Right hindlimb (tissue), 1 donor: Measurements from ENCODE around the gene HOXD10.

Source experiments
- DNase-seq: peaks from one replicate; pipeline ENCODE4 v3.0.0-alpha.2; 2018

Gene HOXD10

GRCh38 chr2:176152350-176153181, 36.0 kb downstream of the HOXD10 start:
- DNase-seq, result no peak

GRCh38 chr2:176154576-176155252, 38.1 kb downstream of the HOXD10 start:
- DNase-seq, result no peak

DNA sequence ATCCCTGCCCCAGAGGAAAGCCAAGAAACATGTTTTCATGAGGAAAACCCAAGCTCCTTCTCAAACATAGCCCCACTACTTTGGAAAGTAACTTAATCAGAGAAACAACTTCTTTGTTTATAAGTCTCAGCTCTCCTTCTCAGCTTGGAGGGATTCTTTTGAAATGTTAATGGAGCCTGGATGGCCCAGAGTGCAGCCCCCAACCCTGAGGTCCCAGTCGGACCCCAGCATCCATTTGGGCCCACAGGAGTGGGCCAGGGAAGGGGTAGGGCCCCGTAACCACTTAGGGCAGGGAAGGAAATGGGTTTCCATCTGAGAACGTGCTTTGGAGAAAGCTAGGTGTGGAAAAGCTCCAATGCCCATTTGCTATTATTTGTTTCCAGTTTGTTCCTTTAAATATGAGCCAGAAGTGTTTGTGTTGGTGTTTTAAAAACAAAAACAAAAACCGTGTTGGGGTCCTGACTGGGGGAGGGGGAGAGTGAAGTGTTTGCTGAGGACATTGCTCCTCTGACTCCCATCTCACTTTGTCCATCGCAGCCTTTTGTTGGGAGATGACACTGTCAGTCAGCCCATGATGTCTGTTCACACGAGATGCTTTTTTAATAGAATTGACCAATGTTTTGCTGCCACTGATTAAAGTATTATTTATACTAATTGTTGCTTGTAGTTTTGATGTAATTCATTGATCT, 38.9 kb downstream of the HOXD10 start:
- DNase-seq, result no peak

- no peak for DNase-seq
Measured at GRCh38 chr2:176156301-176156806, 39.8 kb downstream of the HOXD10 start.

GRCh38 chr2:176156807-176157498, 40.4 kb downstream of the HOXD10 start, which contains the start of gene HOXD3:
Gene HOXD3, plus strand, starts transcription at chr2:176157307. Its CDS starts 11,808 bp downstream, at chr2:176169115.
- DNase-seq, result no peak

GRCh38 chr2:176157499-176158185, 41.1 kb downstream of the HOXD10 start:
- no peak for DNase-seq

DNA sequence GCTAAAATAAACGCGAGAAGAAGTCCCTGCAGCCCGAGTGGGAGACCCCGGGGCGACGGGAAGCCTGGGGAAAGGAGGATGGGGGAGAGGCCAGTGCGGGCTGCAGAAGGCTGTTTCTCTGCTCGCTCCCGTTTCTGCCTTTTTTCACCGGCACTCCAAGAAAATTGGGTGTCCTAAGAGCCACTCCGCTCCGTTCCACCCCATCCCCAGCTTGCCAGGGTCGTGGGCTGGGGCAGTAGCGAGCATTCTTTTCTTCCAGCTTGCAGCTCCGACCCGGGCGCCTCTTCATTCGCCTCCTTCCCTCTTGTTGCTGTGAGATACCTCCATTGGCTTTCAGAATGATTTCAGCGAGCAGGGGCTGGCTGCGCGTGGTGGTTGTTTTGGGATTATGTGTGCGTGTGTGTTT, 41.6 kb downstream of the HOXD10 start:
- DNase-seq, result no peak

DNA sequence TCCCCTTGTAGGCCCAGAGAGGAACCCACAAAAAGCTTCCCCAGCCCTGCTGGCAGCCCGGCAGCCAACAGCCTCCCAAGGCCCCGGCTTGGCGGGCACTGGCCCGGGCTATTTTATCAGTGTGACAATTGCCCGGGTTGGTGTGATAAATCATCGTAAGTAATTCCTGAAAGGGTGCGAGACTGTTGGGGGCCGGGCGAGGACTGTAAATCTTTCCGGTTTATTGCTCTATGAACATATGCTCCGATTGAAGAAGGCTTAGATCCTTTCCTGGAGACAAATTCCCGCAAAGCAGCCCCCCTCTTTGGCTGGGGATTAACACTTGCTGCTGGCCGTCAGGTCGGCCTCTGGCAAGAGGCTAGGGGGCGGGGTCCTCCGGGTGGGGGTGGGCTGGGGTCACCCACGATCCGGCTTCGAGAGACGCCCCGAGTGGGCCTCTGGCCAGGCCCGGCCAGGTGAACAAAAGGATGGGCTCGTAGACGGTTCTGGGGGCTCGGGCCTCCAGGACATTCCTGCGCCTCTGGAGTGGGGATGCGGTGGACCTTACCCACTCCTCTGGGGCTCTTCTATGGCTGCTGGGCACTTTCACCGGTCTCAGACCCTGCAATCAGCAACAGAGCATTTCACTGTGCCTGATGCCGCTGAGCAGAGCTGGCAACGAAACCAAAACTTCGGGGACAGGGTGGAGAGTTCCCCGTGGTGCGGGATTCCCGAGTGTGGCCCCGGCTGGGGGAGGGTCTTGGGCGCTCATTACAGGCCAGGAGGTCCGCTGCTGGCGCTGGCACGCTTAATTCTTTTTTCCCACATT, 42.5 kb downstream of the HOXD10 start:
- no peak for DNase-seq

- no peak for DNase-seq
Measured at GRCh38 chr2:176159663-176160250, 43.2 kb downstream of the HOXD10 start.

GRCh38 chr2:176160251-176160985, 43.8 kb downstream of the HOXD10 start:
- no peak for DNase-seq

GRCh38 chr2:176160986-176161824, 44.6 kb downstream of the HOXD10 start:
- DNase-seq, result no peak

GRCh38 chr2:176161825-176162626, 45.4 kb downstream of the HOXD10 start:
- peak; percentile 79 for DNase-seq

DNA sequence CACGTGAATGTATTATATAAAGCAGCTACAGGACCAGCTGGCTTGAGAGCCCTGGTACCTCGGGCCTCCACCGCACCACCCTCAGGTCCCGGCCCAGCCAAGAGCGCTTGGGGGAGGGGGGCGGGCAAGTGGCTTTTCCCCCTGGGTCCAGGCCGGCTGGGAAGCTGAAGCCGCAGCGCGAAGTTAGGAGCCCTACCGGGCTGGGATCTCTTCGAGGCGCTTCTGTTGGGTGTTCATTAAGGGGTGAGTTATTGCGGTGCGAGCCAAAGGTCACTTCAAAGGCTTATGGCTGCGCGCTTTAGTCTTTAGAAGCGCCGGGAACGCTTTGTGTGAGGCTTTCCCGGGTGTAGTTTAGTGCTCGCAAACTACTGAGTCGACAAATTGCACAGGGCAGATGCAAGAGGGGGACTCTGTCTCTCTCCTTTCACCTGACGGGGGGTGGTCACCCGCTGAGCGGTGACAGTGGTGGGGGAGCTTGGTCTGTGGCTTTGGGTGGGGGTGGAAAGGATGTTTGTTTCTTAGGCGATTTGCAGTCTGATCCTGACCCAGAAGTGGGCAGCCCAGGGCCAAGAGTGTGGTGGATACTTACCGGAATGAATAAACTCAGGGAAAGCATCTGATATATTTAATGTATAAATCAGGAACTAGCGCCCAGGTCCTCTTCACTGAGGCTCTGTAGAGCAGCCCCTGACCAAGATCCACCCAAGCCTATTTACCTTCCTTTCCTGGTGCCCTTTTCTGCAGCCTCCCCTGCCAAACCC, 46.5 kb downstream of the HOXD10 start:
- DNase-seq, result no peak

DNA sequence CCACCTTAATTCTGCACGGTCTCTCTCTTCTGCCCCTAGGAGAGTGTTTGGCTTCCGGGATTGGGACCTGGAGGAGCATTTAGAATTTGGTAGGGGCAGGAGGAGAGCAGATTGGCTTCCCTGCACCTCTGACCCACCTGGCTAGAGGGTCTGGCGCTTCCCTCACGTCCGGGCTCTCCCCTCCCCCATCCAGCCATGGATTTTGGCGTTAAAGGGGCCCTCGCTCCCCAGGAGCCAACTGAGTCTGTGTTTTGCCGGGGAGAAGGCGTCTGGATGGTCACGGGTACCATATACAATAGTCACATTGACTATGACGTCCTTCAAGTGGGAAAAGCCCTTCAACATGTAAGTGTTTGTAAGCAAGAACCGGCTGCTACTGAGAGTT, 47.1 kb downstream of the HOXD10 start:
- DNase-seq, result no peak

DNA sequence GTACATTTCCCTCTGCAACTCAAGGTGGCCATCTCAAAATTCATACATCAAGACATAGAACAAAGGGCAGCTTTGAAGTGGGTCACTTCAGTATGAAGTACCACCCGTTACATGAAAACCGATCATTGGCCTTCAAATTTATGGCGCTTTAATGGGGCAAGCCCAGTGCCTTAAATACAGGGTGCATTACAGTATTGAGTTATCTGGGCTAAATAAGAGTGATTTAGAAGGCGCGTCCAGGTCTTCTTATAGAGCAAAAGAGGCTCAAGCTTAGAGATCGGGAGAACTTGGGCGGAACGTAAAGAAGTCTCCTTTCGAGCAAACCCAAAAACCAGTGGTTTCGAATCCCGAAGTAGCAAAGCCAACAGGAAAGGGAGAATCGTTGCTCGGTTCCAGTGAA, 47.6 kb downstream of the HOXD10 start:
- no peak for DNase-seq

DNA sequence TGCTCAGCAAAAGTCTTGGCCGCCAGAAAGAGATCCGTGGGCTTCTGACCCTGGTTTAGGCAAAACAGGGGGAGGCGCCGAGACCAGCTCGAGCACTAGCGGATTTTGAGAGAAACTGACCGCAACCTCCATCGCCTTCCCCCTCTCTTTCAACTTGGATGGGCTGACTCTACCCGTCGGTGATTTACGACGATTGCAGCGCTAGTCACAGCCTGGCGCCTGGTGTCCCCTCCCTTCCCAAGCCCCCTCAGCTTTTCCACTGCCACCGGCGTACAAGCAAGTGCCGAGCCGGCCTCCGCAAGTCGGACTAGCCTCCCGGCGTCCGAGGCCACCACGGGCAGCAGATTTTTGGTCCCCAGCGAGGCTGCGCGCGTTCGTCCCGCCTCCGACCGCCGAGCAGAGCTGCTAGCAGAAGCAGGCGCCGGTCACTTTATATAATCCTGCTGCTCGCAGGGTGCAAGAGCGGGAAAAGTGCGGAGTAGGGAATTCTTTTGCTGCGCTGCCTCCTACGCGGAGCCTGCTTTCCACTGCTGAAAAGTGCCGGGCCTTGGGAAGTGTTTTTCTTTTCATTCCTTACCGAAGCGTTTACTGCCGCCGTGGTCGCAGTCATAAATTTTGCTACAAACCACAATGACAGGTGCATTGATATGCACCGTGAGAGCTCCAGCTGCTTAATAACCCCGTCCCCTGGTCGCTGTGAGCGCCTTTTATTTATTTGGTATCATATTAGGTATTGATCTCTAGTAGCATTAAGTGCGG, 48.2 kb downstream of the HOXD10 start:
- no peak for DNase-seq
